HG02884 (cell line): ENCODE measurements around the gene COPG1.

Experiments
- ATAC-seq: cut with Tn5 transposase; IDR thresholded peaks from one replicate; pipeline ENCODE4 v1.9.1; 2021; ENCODE audit warnings: mild to moderate bottlenecking, moderate library complexity; ENCODE audit not compliant: unreplicated experiment

The COPG1 gene

DNA sequence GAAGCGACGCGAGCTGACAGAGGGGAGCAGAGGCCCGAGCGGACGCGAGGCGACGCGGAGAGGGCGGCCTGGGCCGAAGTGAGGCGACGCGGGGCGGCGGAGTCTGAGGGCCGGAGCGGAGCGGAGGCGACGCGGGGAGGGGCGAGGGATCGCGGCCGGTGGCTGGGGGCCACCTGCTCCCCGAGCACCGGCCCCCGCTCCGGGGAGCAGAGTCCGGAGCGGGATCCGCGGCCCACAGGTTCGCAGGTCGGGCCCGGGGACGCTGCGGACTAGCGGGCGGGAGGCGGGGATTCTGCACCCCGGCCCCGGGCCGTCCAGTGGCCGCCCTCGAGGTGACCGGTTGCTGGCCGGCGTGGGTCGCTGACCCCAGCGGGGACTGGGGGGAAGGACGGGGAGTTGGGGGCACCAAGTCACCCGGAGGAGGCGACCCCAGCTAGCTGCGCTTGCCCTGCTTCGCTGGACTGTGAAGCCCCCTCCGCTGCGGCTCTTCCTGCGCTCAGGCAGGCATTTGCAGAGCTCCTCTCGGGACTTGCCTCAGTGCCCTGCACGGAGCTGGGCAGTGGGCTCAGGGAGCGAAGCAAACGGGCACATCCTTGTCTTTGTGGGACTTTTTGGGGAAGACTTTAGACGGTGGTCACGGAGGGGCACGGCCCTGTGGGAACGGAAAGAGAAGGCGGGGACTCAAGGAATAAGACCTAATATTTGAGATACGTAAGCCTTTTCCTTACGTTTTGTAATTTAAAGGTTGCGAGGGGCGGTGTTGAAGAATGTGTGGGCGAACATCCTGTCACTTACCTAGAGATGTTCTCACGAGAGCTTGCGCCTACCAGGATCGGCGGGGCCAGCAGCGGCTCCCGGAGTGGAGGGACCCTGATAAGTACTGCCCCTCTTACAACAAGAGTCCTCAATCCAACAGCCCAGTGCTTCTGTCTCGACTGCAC lies 29.8 kb downstream of the COPG1 start:
- ATAC-seq: no peak

DNA sequence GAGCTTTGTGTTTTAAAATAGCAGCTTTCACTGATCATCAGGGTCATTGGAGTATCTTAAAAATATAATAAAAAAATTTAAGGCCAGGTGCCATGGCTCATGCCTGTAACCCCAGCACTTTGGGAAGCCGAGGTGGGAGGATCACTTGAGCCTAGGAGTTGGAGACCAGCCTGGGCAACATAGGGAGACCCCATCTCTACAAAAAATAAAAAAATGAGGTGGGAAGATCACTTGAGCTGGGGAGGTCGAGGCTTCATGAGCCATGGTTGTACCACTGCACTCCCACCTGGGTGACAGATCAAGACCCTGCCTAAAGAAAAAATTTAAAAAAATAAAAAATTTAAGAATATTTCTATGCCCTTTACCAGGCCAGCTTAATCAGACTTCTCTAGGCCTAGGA lies 30.8 kb downstream of the COPG1 start:
- no peak for ATAC-seq

DNA sequence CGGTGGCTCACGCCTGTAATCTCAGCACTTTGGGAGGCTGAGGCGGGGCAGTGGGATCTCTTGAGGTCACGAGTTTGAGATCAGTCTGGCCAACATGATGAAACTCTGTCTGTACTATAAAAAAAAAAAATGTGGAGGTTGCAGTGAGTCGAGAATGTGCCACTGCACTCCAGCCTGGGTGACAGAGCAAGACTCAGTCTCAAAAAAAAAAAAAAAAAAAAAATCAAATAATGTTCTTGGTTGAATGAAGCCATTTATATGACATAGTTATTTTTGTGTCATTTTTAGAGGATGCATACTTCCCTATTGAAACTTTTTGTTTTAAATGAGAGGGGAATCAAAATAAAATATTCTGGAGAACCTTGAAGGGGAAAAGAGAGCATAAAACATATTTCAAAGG lies 32.3 kb downstream of the COPG1 start:
- ATAC-seq: no peak

DNA sequence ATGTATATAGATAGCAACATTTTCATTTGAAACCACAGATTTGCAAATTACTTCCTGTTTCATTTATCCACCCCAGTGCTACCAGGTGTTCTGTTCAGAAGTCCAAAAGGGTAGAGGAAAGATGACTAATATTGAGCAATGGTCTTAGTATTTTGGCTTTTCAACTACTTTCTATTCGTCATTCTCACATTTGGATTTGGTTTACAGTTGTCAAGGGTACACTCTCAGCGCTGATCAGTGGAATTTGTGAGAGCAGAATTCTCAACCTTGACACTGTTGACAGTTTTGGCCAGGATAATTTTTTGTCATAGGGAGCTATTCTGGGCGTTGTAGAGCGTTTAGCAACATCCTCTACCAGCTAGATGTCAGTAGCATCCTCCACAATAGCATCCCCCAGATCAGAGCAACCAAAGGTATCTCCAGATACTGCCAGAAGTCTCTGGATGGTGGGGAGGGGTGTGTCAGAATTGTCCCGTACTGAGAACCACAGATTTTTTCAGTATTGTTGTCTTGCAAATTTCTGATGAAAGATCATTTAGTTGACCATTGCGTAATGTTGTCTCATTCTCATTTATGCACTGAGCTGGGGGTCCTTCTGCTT lies 33.4 kb downstream of the COPG1 start:
- ATAC-seq: peak; percentile 72

DNA sequence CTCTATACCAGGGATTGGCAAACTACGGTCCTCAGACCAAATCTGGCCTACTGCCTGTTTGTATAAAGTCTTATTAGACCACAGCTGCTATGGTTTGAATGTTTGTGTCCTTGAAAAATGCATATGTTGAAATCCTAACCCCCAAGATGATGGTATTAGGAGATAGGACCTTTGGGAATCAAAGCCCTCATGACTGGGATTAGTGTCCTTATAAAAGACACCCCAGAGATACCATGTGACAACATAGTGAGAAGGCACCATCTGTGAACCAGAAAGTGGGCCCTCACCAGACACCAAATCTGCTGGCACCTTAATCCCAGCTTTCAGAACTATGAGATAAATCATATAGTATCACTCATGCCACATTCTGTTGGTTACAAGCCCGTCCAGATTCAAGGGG lies 36.7 kb downstream of the COPG1 start:
- no peak for ATAC-seq

DNA sequence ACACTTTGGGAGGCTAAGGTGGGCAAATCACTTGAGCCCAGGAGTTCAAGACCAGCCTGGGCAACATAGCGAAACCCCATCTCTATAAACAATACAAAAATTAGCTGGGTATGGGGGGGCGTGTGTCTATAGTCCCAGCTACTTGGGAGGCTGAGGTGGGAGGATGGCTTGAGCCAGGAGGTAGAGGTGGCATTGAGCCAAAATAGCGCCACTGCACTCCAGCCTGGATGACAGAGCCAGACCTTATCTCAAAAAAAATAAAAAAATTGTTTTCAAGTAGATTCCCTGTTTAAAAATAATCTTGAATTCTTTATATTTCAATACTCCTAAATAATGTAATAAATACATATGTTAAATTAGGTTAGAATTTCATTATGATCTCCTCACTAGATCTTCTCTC lies 39.0 kb downstream of the COPG1 start:
- no peak for ATAC-seq

DNA sequence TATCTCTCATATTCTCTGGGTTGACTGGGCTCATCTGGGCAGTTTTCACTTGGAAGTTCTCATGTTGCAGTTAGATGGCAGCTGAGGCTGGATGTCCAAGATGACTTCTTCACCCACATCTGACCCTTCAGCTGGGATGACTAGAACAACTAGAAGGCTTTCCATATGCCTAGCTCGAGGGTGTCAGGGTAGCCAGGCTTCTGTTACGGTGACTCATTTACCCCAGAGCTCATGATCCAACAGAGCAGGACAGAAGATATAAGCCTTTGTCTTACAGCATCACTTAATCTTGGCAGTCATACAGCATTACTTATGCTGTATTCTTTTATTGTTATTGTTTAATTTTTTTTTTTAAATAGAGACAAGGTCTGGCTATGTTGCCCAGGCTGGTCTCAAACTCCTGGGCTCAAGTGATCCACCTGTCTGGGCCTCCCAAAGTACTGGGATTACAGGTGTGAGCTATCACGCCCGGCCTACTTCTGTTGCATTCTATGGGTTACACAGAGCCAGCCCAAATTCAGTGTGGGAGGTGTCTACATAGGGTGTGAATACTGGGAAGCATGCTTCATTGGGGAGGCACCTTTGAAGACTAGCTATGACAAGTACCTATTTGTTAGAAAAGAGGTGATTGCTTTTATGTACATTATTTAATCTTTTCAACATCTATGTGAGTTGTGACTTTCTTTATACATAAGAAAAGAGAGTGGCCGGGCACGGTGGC lies 40.0 kb downstream of the COPG1 start:
- ATAC-seq: no peak

DNA sequence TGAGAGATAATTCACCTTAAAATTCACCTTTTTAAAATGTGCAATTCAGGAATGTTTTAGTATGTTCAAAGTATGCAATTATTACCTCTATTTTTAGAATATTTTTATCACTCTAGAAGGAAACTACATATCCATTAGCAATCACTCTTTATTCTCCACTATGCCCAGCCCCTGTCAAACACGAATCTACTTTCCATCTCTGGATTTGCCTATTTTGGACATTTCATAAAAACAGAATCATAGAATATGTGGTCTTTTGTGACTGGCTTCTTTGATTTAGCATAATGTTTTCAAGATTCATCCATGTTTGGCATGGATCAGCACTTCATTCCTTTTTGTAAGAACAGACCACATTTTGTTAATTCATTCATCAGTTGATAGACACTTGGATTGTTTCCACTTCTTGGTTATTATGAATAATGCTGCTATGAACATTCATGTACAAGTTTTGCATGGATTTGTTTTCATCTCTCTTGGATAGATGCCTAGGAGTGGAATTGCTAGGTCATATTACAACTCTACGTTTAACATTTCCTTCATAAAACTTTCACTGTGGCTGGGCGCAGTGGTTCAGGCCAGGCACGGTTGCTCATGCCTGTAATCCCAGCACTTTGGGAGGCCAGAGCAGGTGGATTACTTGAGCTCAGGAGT lies 42.0 kb downstream of the COPG1 start:
- no peak for ATAC-seq

DNA sequence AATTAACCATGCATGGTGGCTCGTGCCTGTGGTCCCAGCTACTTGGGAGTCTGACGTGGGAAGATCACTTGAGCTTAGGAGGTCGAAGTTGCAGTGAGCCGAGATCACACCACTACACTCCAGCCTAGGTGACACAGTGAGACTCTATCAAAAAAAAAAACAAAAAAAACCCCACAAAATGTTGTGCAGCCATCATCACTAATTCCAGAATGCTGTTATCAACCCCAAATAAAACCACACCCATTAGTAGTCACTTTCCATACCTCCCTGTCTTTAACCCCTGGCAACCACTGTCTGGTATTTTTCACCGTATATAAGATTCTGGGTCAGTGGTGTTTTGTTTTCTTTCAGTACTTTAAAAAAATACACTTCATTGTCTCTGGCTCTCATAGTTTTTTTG lies 45.9 kb downstream of the COPG1 start:
- no peak for ATAC-seq

DNA sequence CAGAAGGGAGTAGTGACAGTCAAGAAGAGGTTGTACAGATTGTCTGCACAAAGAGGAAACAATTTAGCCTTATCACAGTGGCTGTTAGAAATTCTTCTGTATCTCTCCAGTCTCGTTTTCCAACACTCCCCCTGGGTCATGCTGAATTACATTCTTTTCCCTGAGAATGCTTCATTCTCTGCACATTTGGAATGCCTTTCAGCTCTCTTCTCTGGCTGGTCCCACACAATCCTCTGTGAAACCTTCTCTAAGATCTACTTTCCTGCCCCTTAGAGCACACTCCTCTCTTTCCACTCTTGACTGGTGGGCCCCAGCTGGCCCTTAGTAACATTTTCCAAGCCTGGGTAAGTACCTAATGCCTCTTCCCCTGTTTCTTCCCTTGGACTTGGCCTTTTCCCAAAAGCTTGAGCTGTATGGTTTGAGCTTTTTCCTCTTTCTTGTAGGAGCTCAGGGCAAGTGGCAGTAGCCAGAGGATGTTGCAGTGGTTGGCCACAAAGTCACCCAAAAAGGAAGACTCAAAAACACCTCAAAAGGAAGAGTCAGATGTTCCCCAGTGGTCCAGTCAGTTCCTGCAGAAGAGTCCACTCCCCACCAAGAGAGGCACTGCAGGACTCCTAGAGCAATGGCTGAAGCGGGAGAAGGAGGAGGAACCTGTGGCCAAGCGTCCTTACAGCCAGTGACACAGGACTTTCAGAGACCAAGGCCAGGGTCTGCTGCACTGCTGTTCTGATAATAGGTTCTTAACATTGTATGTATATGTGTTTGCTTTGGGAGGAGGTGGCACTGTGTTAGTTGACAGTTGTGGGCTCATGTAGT lies 54.9 kb downstream of the COPG1 start:
- ATAC-seq: no peak

DNA sequence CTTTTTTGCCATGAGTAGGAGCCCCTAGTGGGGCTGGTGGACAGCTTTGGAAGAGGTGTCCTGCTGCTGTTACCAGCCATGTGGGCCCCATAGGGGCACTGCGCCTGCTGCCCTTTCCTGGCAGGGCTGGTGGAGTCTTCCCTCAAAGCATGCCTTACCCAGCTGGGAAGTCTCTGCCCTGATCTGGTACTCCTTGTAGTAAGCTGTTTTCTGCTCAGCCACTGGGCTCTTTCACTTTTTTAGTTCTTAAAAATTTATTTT lies 55.5 kb downstream of the COPG1 start:
- ATAC-seq: no peak

DNA sequence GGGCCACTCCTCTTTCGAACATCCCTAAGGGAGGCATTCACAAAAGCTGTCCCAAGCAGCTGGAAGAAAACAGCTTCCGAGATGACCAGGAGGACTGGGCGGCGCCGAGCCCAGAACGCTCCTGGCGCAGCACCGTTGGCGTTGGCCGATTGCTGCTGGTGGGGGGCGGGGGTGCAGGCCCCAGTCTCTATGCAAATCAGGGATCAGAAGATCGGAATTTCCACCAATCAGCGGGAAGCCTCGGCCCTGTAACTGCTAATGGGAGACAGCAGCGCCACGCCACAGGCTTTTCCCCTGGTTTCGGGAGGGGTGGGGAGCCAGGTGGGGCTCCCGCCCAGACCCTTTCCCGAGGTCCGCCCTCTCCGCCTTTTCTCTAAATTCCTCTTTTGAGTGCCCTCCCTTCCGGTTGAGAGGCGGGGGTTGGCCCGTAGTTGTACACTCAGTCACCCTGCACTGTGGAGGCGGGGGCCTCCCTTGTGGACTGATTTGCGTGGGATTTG lies 56.2 kb downstream of the COPG1 start:
- peak; percentile 49 for ATAC-seq

DNA sequence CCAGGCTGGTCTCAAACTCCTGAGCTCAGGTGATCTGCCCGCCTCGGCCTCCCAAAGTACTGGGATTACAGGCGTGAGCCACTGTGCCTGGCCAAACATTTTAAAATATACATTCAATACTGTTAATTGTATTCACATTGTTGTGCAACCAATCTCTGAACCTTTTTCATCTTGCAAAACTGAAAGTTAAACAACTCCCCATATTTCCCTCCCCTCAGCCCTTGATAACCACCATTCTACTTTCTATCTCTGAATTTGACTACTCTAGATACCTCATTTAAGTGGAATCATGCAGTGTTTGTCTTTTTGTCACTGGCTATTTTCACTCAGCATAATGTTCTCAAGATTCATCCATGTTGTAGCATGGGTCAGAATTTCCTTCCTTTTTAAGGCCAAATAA lies 59.2 kb downstream of the COPG1 start:
- ATAC-seq: no peak

DNA sequence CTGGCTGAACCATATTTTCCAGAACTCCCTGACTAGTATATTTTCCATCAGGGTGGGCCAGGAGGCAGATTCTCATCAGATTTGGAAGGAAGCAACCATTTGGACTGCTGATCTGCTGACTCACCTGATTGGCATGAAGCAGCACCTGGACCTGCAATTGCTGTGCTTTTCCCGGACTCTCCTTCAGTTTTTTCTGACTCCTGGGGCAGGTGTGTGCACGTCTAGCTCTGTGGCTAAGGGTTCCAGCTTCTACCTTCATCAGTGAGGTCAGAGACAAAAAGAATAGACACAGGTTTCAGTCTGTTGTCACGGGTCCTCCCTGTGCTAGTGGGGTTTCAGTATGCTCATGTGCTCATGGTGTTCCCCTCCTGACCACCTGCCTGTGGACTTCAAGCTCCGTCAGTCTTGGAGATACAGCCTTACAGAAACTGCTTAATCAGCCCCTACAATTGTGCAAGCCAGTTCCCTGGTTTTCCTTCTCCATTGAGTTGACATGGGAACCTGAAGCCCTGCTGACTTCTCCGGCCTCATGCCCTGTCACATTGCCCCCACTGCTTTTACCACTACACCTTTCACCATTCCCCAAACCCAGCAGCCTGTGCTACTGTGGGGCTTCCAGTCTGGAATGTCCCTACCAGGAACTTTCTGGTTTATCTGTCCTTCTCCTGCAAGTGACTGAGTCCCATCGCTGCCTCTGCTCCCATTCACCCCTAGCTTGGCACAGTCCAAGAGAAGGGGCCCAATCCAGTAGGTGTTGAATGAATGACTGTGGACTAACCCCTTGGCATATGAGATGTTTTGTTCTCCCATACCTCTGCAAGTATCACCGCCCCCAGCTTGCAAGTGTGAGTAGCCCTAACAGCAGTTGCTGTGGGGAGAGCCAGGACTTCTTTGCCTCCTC lies 61.0 kb downstream of the COPG1 start:
- ATAC-seq: no peak

DNA sequence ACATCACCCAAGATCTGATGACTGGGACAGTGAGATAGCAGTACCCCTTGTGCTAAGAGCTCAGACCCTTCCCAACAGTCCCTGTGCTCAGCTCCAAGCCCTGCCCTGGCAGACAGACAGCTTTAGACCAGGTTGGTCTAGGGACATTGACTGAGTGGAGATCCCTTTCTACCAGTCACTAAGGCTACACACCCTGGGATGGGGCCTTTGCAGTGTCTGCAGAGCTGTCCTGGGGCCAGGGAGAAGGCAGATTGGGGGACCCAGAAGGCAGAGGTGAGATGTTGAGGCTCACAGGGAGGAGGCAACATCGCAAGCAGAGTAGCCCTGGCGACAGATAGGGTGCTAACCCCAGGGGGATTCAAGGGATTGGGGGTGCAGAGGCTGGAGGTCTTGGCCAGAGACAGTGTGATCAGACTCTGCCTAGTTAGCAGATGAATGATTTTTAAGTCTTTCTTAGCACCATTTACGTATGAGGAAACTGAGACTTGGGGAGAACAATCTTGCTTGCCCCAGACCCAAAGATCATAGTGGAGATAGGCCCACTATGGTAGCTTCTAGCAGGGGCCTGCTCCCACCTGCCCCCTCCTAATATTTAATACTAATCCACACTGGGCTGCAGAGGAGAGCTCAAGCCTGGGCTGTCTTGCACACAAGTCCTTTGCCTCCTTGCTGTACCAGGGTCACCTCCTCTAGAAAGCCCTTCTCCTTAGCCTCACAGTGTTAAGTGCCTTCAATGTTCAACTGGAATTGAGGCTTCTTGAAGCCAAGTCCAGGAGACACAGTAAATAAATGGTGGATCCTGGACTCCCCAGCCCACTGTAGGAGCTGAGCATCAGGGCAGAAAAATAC lies 61.9 kb downstream of the COPG1 start:
- no peak for ATAC-seq

DNA sequence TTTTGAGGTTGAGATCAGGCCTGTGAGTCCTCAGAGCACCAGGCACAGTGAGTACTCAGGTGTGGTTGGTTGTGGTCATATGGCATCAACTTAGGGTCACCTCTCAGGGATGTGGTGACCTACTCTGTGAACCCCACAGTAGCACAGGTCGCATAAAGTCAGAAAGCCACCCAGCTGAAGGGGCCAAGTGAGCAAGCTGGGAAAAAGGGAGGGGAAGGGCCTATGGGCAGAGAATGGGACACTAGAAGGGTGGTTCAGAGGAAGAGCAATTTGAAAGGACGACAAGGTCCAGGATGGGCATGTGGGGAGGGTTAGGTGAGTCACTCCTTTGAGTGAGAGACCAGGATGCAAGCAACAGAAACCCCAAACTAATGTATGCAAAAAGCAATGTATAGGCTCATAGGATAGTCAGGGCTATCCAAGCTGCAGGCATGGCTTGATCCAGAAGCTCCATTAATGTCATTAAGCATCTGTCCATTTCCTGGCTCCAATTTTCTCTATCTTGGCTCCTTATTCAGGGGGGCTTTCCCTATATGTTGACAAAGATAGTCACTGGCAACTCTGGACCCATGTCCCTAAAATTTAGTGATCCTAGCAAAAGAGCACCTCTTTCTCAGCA lies 62.7 kb downstream of the COPG1 start:
- no peak for ATAC-seq

DNA sequence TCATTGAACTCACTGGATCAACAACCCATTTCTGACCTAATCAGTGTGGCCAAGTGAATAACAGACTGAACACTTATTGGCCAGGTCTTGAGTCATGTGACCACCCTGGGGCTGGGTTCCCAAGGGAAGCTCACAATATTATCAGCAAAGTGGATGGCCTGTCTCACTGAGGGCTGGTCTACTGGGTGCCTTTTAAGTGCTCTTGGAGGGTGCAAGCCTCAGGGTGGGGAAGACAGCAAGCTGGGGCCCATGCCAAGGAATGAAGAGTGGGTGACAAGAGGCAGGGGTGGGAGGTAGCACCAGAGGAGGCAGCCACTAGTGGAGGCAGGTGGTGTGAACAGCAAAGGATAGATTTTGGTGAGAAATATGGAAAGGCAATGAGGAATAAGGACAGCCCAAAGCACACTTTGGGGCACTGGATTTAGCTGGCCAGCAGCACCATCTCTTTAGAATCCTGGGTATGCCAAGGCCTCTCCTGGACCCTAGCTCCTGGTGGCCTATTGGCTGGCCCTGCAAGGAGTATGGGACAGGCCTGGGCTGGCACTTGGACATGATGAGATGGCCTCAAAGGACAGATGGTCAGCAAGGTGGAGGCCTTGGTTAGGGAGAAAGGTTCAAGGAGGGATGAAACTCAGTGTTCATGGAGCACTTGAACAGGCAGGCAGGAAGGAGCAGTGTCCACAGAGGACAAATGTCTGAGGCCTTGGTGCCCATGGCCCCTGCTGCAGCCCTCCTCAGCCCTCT lies 63.4 kb downstream of the COPG1 start:
- no peak for ATAC-seq

DNA sequence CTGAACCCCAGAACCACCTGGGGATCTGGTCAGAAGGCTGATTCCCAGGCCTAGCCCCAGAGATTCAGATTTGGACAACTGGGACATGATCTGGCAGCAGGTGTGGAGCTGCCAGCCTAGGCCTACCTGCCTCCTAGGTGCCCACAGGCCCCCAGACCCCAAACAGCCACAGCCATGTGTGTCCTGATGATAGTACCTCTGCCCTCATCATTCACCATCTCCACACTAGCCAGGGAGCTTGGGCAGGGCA lies 63.9 kb downstream of the COPG1 start:
- ATAC-seq: no peak
